NCI-H1436 treated with DMSO at 0.1 percent for 48 hours (cell line): Measurements from ENCODE around the gene HIRA.
"Not testable (repeated sequence)": the region's sequence is repeated elsewhere in the genome, so short reads cannot be mapped to it uniquely, and the experiment has no call there.

Experiments used
- DNase-seq: peaks from one replicate; lab custom pipeline; 2025; lab: John Stamatoyannopoulos, UW

Gene HIRA

GRCh38 chr22:19323420-19323819 is 108.1 kb downstream of the HIRA start:
- DNase-seq = not testable (repeated sequence)

- no peak for DNase-seq
Observed at GRCh38 chr22:19321757-19322156, 109.8 kb downstream of the HIRA start.

GRCh38 chr22:19320136-19320535 is 111.4 kb downstream of the HIRA start:
- DNase-seq = not testable (repeated sequence)

GRCh38 chr22:19319281-19319680 is 112.3 kb downstream of the HIRA start:
- DNase-seq = no peak

GRCh38 chr22:19317865-19318264 is 113.7 kb downstream of the HIRA start:
- no peak for DNase-seq

GRCh38 chr22:19307872-19308271 is 123.7 kb downstream of the HIRA start:
- DNase-seq = no peak

- DNase-seq = not testable (repeated sequence)
Observed at GRCh38 chr22:19306535-19306934, 125.0 kb downstream of the HIRA start.

- no peak for DNase-seq
Observed at GRCh38 chr22:19304547-19304946, 127.0 kb downstream of the HIRA start.

GRCh38 chr22:19303785-19304184 is 127.7 kb downstream of the HIRA start:
- DNase-seq = no peak

- no peak for DNase-seq
Observed at GRCh38 chr22:19295733-19296132, 135.8 kb downstream of the HIRA start.

- DNase-seq = no peak
Observed at GRCh38 chr22:19292458-19293230, 138.9 kb downstream of the HIRA start.

- no peak for DNase-seq
Observed at GRCh38 chr22:19291580-19292457, 139.7 kb downstream of the HIRA start, which contains the start of gene CLTCL1. TSS of gene CLTCL1 (minus strand) at chr22:19291719. CDS start at chr22:19291641, 78 bp downstream.

- no peak for DNase-seq
Observed at GRCh38 chr22:19291218-19291579, 140.3 kb downstream of the HIRA start.

- no peak for DNase-seq
Observed at GRCh38 chr22:19290400-19291217, 140.9 kb downstream of the HIRA start.

GRCh38 chr22:19289475-19290161 is 141.9 kb downstream of the HIRA start:
- no peak for DNase-seq

- no peak for DNase-seq
Observed at GRCh38 chr22:19287889-19288288, 143.6 kb downstream of the HIRA start.

GRCh38 chr22:19287076-19287707 is 144.3 kb downstream of the HIRA start:
- DNase-seq = no peak

GRCh38 chr22:19285831-19286230 is 145.7 kb downstream of the HIRA start:
- no peak for DNase-seq
